NOMO-1 treated with DMSO at 0.1 percent for 48 hours (cell line): ENCODE results near the gene ZNF428.
"Not testable (repeated sequence)": the region's sequence is repeated elsewhere in the genome, so short reads cannot be mapped to it uniquely, and the experiment has no call there.

Experiments
- DNase-seq: peaks from one replicate; lab custom pipeline; 2025; ENCODE audit not compliant: unreplicated experiment; lab: John Stamatoyannopoulos, UW

The ZNF428 gene

GRCh38 chr19:43619262-43620060, at the start of gene ZNF428:
Gene ZNF428, minus strand, starts transcription at chr19:43619629. Its CDS starts 5,325 bp downstream, at chr19:43614304.
- peak; percentile 69 for DNase-seq

- peak; percentile 100 for DNase-seq
Measured at GRCh38 chr19:43668406-43669109, 49.1 kb upstream of the ZNF428 start.

- no peak for DNase-seq
Measured at GRCh38 chr19:43667876-43668405, 48.5 kb upstream of the ZNF428 start.

- no peak for DNase-seq
Measured at GRCh38 chr19:43667126-43667875, 47.9 kb upstream of the ZNF428 start.

GRCh38 chr19:43664018-43664417, 44.6 kb upstream of the ZNF428 start:
- peak; percentile 33 for DNase-seq

GRCh38 chr19:43662487-43662886, 43.1 kb upstream of the ZNF428 start:
- no peak for DNase-seq

- DNase-seq, result no peak
Measured at GRCh38 chr19:43660971-43661360, 41.5 kb upstream of the ZNF428 start.

GRCh38 chr19:43660301-43660970, 41.0 kb upstream of the ZNF428 start:
- no peak for DNase-seq

GRCh38 chr19:43658494-43658893, 39.1 kb upstream of the ZNF428 start:
- no peak for DNase-seq

GRCh38 chr19:43658001-43658400, 38.6 kb upstream of the ZNF428 start:
- DNase-seq, result no peak

GRCh38 chr19:43656436-43656835, 37.0 kb upstream of the ZNF428 start:
- no peak for DNase-seq

GRCh38 chr19:43652546-43652874, 33.1 kb upstream of the ZNF428 start:
- no peak for DNase-seq

- peak; percentile 32 for DNase-seq
Measured at GRCh38 chr19:43651758-43652545, 32.5 kb upstream of the ZNF428 start.

GRCh38 chr19:43650276-43650675, 30.8 kb upstream of the ZNF428 start:
- not testable (repeated sequence) for DNase-seq

GRCh38 chr19:43649514-43649913, 30.1 kb upstream of the ZNF428 start:
- DNase-seq, result no peak

GRCh38 chr19:43648633-43649032, 29.2 kb upstream of the ZNF428 start:
- DNase-seq, result no peak

GRCh38 chr19:43644181-43644580, 24.8 kb upstream of the ZNF428 start:
- DNase-seq, result no peak

GRCh38 chr19:43643326-43643725, 23.9 kb upstream of the ZNF428 start:
- DNase-seq, result no peak

GRCh38 chr19:43642531-43642930, 23.1 kb upstream of the ZNF428 start:
- DNase-seq, result no peak

GRCh38 chr19:43641333-43641732, 21.9 kb upstream of the ZNF428 start:
- DNase-seq, result no peak
